Adrenal gland (tissue), 12 donors: ENCODE data around the gene AHRR. TPM values are rescaled to one million over a fixed set of nuclear protein-coding genes. Genes with fewer than 3 reads are reported as not detected.

ENCODE experiments used
- DNase-seq, 7 donors: peaks; one replicate each; pipeline ENCODE4 v3.0.0-alpha.2; 2019 to 2020
- H3K27ac ChIP-seq, 5 donors: fragments of 200-600 bp; sonication (generic) in 4 of 5; 1 replicate in 3 of 5; 2 replicates in 2 of 5; pipeline versions ENCODE4 v1.5.1 to v1.8.0; 2016 to 2020; ENCODE audit warnings: mild to moderate bottlenecking in 1 of 5
- H3K27me3 ChIP-seq: fragments of 200-600 bp; 2 replicates; pipeline ENCODE4 v1.8.0; 2021
- H3K36me3 ChIP-seq, 2 donors: fragments of 200-600 bp; replicated peaks in 1 of 2; 1 replicate in 1 of 2; 2 replicates in 1 of 2; pipeline versions ENCODE4 v1.5.1 to v1.8.0; 2018 to 2022
- H3K4me1 ChIP-seq, 2 donors: fragments of 200-600 bp; replicated peaks in 1 of 2; 1 replicate in 1 of 2; 2 replicates in 1 of 2; pipeline versions ENCODE4 v1.5.1 to v1.8.0; 2018 to 2021
- H3K4me3 ChIP-seq, 4 donors: fragments of 200-600 bp; sonication (generic) in 3 of 4; one replicate each; pipeline ENCODE4 v1.5.1; 2016 to 2018
- H3K9me3 ChIP-seq, 3 donors: fragments of 200-600 bp; sonication (generic) in 1 of 3; replicated peaks in 1 of 3; 1 replicate in 2 of 3; 2 replicates in 1 of 3; pipeline versions ENCODE4 v1.5.1 to v1.8.0; 2016 to 2021
- POLR2A ChIP-seq, 2 donors: fragments of 450-650 bp; IDR thresholded peaks; one replicate each; pipeline ENCODE4 v1.6.1; 2017; ENCODE audit warnings: antibody characterized with exemption in 2 of 2, mild to moderate bottlenecking in 2 of 2, moderate library complexity in 1 of 2
- WGBS, 4 donors: extraction: QIAGEN DNeasy Blood & Tissue Kit in 2 of 4; methylation state at CpG; one replicate each; pipeline versions ENCODE4 v1.1.5 to v1.1.7; 2013 to 2017; 5-methylcytosine and 5-hydroxymethylcytosine counted together
- intact Hi-C, 2 donors: fragments of 100-400 bp; cut with DNase I; formaldehyde crosslinking; loops; one replicate each; pipeline versions ENCODE4 v1.14.1 to v1.15.0; 2022 to 2023
- polyA plus RNA-seq, 3 donors: library from polyadenylated mRNA; stranded (reverse); fragments of 200-250 nt in 2 of 3; fragments of 350-450 nt in 1 of 3; fragmentation: Illumina TruSeq in 1 of 3; extraction: RNeasy Lipid Tissue Mini Kit (QIAGEN cat#74804) in 1 of 3; gene quantifications; one replicate each; pipeline ENCODE4 v1.2.3, GENCODE V29; 2013 to 2014
- total RNA-seq, 9 donors: library from RNA; depleted of rRNA in 4 of 9; stranded (reverse); fragments of >200 nt in 4 of 9; fragments of 120-200 nt in 1 of 9; fragmentation: NEBNext Ultra II Directional in 1 of 9; extraction: Animal tissue kit (Norgen Biotek cat#: 25700) in 1 of 9; gene quantifications; one replicate each; pipeline versions ENCODE4 v1.1.0 to v1.2.4, GENCODE V29; 2013 to 2023
- TF ChIP-seq, protein P1 (sequence below), 6 experiments: fragments of 450-650 bp in 4 of 6; fragments of 200-600 bp in 2 of 6; sonication (generic) in 1 of 6; IDR thresholded peaks; 1 replicate in 5 of 6; 2 replicates in 1 of 6; pipeline versions ENCODE4 v1.5.1 to v1.8.0; 2016 to 2021; ENCODE audit warnings: antibody characterized with exemption in 6 of 6, mild to moderate bottlenecking in 2 of 6, moderate library complexity in 1 of 6
- donor health status: healthy with polysubstance abuse.
- donor health status: Bipolar disorder and iron deficiency.
- donor health status: DM: yes; HTN: yes; CAD: no.
- donor health status: DM: no; HTN: no; CAD: no.
- donor health status: DM: no; HTN: no; CAD: no.
- donor health status: DM: yes; HTN: yes; CAD: no.

Gene AHRR
- total and polyA plus RNA-seq, 12 donors, result 0.17 to 3.6 (median 0.99) TPM

DNA sequence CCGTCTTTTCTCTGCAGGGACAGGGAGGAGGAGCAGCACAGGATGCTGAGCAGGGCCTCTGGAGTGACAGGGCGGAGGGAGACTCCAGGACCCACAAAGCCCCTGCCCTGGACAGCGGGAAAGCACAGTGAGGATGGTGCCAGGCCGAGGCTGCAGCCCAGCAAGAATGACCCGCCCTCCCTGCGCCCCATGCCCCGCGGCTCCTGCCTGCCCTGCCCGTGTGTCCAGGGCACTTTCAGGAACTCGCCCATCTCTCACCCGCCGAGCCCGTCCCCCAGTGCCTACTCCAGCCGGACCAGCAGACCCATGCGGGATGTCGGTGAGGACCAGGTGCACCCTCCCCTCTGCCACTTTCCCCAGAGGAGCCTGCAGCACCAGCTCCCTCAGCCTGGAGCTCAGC, 112.3 kb downstream of the AHRR start:
- peak in 3 of 7 donors; percentile 9 to 23 (median 16) for DNase-seq
- no peaks in the 10 kb centered on the region for H3K9me3 ChIP-seq
- H3K27ac ChIP-seq, result no peak overlapping the region
- WGBS, 4 donors, result 80 to 87% (median 84%) methylated on average over 3 to 16 of the region's 16 CpGs
- intact Hi-C loops, result no loop called here
- H3K4me3 ChIP-seq, result no peak overlapping the region
- no peaks in the 10 kb centered on the region for H3K4me1 ChIP-seq
- no peaks in the 10 kb centered on the region for H3K36me3 ChIP-seq
- TF ChIP-seq, protein P1, sequence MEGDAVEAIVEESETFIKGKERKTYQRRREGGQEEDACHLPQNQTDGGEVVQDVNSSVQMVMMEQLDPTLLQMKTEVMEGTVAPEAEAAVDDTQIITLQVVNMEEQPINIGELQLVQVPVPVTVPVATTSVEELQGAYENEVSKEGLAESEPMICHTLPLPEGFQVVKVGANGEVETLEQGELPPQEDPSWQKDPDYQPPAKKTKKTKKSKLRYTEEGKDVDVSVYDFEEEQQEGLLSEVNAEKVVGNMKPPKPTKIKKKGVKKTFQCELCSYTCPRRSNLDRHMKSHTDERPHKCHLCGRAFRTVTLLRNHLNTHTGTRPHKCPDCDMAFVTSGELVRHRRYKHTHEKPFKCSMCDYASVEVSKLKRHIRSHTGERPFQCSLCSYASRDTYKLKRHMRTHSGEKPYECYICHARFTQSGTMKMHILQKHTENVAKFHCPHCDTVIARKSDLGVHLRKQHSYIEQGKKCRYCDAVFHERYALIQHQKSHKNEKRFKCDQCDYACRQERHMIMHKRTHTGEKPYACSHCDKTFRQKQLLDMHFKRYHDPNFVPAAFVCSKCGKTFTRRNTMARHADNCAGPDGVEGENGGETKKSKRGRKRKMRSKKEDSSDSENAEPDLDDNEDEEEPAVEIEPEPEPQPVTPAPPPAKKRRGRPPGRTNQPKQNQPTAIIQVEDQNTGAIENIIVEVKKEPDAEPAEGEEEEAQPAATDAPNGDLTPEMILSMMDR (IDR thresholded peaks at IDR 0.05), result no peak
- no peak for TF ChIP-seq POLR2A (IDR thresholded peaks at IDR 0.05)
- H3K27me3 ChIP-seq, result no peaks in the 10 kb centered on the region

DNA sequence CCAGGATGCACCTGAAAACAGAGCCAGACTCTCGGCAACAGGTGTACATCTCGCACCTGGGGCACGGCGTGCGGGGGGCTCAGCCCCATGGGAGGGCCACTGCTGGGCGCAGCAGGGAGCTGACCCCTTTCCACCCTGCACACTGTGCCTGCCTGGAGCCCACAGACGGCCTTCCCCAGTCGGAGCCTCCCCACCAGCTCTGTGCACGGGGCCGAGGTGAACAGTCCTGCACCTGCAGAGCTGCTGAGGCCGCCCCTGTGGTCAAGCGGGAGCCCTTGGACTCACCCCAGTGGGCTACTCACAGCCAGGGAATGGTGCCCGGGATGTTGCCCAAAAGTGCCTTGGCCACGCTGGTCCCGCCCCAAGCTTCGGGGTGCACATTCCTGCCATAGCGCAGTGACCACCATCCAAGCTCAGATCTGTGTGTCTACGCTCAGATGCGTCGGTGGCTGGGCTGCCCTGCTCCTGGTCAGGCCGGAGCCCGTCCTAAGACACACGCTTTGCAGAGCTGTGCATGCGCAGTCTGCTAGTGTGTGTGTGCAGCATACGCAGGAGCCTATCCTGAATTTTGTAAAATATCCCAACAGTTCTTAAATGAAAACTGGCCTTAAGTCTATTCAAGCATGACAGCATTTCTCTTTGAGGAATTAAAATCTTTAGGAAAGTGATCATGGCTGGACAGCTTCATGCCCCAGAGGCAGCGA, 113.1 kb downstream of the AHRR start:
- no peaks in the 10 kb centered on the region for H3K9me3 ChIP-seq
- DNase-seq, result peak in 3 of 7 donors; percentile 7 to 33 (median 8)
- no peak for TF ChIP-seq POLR2A (IDR thresholded peaks at IDR 0.05)
- TF ChIP-seq, protein P1 (IDR thresholded peaks at IDR 0.05), result no peak
- H3K36me3 ChIP-seq, result no peaks in the 10 kb centered on the region
- no peaks in the 10 kb centered on the region for H3K27me3 ChIP-seq
- no peak overlapping the region for H3K27ac ChIP-seq
- H3K4me3 ChIP-seq, result no peak overlapping the region
- intact Hi-C loops, result no loop called here
- 84 to 94% (median 86%) methylated on average over 13 to 26 of the region's 26 CpGs for WGBS, 4 donors
- H3K4me1 ChIP-seq, result no peaks in the 10 kb centered on the region

DNA sequence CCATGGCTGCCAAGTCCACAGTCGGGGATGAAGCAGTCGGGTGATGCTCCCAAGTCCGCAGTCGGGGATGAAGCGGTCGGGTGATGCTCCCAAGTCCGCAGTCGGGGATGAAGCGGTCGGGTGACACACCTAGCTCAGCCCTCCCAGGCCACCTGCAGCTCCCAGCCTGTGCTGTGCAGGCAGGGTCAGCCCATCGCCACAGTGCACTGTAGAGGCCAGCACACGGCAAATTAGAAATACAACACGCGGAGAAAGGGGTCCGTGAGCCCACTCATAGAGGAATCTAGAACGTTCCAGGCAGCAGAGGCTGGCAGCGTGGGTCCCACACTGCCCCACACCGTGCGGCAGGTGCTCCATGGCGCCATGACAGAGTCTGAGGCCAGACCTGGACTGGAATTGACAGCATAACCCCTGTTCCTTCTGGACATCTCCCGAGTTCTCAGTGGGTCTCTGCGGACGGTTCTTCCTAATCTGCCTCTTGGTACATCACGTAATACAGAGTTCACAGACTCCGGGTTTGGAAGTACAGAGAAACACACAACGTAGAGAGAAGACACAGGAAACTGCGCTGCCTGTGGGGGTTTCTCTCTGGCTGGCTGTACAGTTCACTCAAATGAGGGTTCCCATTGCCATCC, 113.8 kb downstream of the AHRR start:
- 80 to 90% (median 86%) methylated on average over 23 to 27 of the region's 27 CpGs for WGBS, 4 donors
- Histone ChIP-seq H3K4me1 (peaks cover 0 to 4% of the 10 kb centered on the region in 2 donors), H3K27ac (no peak overlapping the region), H3K27me3 (no peaks in the 10 kb centered on the region), H3K9me3 (no peaks in the 10 kb centered on the region), H3K36me3 (no peaks in the 10 kb centered on the region), H3K4me3 (no peak overlapping the region)
- DNase-seq, result peak in 3 of 7 donors; percentile 9 to 24 (median 12)
- intact Hi-C loops, result no loop called here
- TF ChIP-seq, protein P1 (IDR thresholded peaks at IDR 0.05), result no peak
- no peak for TF ChIP-seq POLR2A (IDR thresholded peaks at IDR 0.05)

DNA sequence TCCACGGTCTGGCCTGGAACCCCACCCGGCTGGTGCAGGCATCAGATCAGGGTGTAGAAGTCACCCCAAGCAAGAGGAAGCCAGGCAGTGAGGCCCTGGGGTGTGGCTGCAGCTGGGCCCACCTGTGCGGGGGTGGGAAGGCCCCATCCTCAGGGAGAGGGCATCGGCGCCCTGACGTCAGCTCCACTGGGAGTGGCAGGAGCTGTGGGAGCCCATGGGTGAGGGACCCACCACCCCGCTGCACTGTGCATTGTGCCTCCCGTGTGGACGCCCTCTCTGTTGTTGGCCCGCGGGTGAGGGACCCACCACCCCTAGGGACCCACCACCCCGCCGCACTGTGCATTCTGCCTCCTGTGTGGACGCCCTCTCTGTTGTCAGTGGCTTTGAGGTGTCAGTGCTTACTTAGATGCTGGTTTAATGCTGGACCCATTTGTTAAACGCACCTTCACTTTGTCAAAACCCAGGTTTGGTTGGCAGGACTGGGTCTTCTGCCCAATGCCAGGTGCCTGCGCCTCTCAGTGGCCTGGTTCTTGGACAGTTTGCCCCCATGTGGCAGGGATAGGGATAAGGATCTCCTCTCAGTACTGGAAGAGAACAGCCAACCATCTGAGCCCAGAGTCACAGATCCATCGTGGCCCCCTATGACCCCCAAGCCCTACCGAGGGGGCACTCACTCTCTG, 114.6 kb downstream of the AHRR start:
- H3K27me3 ChIP-seq, result no peaks in the 10 kb centered on the region
- no peaks in the 10 kb centered on the region for H3K9me3 ChIP-seq
- peaks cover 0 to 4% of the 10 kb centered on the region in 2 donors for H3K4me1 ChIP-seq
- 49 to 79% (median 76%) methylated on average over 6 to 18 of the region's 18 CpGs for WGBS, 4 donors
- intact Hi-C loops, result no loop called here
- no peak overlapping the region for H3K27ac ChIP-seq
- no peak overlapping the region for H3K4me3 ChIP-seq
- TF ChIP-seq, protein P1 (IDR thresholded peaks at IDR 0.05), result peak in 2 of 6 experiments; percentile 15 to 23
- no peak for TF ChIP-seq POLR2A (IDR thresholded peaks at IDR 0.05)
- no peaks in the 10 kb centered on the region for H3K36me3 ChIP-seq
- peak in 3 of 7 donors; percentile 13 to 50 (median 35) for DNase-seq
